HG03565 (cell line): ENCODE measurements around the gene SIGLEC1.

Experiments
- ATAC-seq: cut with Tn5 transposase; IDR thresholded peaks from one replicate; pipeline ENCODE4 v1.9.1; 2021; ENCODE audit warnings: mild to moderate bottlenecking, moderate library complexity; ENCODE audit not compliant: unreplicated experiment

Gene SIGLEC1

GRCh38 chr20:3681352-3681930, 31.0 kb downstream of the SIGLEC1 start:
- ATAC-seq: no peak

GRCh38 chr20:3680701-3681351, 31.6 kb downstream of the SIGLEC1 start:
- ATAC-seq: no peak

DNA sequence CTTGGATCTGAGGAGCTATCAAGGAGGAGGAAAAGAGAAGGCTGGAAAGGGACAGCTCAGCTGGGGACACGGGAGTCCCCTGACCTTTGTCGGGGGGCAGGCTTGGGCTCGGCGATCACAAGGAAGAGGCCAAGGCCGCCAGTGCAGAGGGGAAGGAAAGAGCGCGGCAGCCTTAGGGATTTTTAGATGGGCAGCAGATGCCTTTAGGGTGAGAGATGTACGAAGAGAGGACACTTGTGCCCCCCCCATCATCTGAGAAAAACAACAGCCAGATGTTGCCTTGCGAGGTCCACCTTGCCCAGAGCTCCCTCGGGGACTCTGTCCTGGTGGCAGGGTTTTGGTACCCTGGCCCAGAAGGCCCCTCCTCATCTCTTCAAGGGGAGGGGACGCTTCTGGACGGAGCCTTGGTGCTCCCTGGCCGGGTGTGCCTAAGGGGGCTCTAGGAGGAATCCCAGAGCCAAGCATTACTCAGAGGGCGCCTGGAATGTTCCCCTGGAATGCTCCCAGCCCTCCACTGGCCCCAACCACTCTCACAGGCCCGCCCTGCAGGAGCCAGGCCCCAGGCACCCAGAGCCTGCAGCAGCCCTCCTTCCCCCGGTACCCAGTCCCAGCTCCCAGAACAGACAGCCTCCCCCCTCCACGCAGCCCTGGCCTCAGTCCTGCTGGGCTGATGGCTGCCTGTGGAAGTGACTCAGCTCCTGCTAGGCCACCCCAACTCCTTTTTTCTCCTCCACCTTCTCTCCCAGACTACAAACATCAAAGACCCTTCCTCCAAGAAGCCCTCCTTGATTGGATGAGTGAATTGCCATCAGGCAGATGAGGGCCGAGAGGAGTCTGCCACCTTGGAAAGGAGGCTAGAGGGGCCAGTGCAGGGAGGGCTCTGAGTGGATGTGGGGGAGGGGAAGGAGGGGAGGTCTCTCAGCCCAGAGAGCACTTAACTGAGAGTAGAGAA, 32.4 kb downstream of the SIGLEC1 start:
- ATAC-seq: no peak

- no peak for ATAC-seq
These were observed 33.3 kb downstream of the SIGLEC1 start for GRCh38 chr20:3678856-3679720.

DNA sequence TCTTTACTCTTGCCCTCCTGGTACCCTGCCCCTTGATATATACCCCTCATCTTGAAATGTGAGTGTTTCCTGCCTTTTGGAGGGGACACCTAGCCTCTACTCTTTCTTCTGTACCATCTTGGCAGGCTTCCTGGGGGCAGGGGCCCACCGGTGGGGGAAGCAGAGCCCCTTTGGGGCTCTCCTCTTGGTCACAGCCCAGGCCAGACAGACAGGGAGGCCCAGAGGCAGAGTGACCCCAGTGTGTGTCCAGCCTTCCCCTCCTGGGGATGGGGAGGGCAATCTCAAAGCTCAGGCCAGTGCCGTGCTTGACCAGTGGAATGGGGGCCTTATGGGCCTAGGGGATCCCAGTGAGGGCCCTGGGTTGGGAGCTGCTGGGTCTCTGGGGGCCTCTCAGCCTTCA, 34.2 kb downstream of the SIGLEC1 start:
- no peak for ATAC-seq

GRCh38 chr20:3677733-3678132, 34.7 kb downstream of the SIGLEC1 start:
- ATAC-seq: no peak

DNA sequence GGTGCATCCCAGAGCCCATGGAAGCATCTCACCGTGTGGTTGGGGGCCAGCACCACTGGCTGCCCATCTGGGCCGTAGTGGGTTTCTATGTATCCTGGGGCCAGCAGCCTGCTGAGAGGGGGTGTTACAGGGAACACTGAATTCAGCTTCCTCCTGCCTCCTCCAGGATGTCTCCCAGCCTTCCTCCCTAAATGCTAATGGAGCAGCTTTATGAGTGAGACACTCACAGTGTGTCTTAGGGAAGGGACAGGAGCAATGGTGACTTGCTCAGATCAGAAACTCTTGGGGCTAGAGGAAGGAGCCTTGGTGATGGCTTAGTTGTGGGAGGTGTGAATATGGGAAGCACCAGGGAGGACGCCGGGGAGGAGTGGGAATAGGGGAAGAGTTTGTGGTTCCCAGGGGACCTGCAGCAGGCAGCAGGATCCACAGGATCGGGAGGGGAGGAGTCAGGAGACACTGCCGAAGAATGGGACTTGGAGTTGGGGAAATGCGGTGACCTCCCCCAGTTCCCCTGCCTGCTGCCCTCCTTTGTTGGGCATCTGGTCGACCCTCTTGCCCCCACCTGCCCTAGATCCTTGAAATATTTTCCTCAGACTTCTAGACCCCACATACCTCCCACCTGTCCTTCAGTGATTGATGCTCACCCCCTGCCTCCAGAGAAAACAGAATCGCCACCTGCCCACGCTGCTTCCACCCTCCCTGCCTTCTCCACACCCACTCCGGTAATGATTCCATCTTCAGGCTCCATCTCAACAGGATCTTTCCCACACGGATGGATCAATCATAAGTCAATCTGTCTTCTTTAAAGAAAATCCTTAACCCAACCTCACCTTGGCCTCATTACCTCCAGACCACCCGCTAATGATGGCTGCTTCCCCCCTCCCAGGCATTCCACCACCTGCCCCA, 37.2 kb downstream of the SIGLEC1 start:
- no peak for ATAC-seq

GRCh38 chr20:3674447-3674846, 38.0 kb downstream of the SIGLEC1 start:
- ATAC-seq: no peak

- no peak for ATAC-seq
These were observed 39.0 kb downstream of the SIGLEC1 start for GRCh38 chr20:3673221-3674070.

DNA sequence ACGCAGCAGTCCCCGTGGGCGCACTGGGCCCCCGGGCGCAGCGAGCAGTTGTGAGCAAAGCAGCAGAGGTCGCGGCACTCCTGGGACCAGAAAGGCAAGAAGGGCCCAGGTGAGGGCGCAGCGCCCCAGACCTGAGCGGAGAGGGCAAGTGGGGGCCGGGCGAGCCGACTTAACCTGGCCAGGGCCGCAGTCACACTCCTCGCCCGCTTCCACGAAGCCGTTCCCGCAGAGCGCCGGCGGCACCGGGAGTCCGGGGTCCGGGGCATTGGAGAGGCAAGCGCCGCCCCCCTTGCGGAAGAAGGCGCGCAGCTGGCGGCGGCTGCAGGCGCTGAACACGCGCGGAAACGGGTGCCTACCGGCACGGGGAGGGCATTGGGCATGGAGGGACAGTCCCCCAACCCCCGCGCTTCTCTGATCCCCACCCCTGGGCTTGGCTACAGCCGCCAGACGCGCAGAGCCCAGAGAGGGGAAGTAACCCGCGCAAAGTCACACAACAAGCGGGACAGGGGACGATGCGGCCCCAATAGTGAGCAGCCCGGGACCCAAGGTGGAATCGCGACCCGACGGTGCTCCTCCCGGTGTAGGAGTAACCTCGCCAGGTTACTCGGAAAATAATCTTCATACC, 39.7 kb downstream of the SIGLEC1 start:
- no peak for ATAC-seq

DNA sequence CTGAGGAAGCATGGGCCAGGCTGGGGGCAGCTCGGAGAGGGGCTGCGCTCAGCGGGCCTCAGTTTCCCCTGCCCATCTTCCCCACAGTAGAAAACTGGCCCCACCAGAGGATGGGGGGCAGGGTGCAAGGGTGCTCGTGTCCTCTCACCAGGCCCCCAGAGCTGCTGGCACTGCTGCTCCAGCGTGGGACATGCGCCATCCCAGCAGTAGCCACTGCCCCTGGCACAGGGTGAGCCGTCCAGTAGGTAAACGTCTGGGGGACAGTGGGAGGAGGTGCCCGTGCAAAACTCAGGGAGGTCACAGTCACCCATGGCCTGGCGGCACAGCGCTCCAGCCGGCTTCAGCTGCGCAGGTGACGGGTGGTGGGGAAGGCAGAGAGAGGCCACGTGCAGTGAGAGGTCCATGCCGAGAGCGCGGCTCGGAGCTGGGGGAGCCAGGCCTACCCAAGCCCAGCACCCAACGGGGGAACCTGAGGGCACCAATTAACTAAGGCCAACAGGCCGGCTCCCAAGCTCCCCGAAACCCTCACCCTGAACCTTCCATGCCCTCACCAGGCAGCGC, 40.3 kb downstream of the SIGLEC1 start:
- ATAC-seq: no peak

DNA sequence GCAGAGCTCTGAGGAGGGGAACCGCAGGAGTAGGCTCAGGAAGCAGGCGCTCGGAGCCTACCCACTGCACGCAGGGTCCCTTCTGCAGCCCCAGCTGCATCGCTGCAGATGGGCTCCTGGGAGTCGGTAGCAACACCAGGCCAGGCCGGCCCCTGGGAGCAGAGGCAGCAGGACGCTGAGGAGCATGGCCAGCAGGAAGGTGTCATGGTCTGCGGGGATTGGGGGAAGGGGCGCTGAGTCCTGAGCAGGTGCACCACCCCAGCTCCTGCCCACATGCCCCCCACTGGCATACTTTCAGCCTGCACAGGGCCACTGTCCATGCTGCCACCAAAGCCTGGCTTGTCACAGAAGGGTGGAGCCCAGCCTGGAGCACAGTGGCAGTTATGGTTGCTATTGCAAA, 41.5 kb downstream of the SIGLEC1 start:
- ATAC-seq: no peak

- ATAC-seq: no peak
These were observed 41.9 kb downstream of the SIGLEC1 start for GRCh38 chr20:3670511-3670910.

- ATAC-seq: no peak
These were observed 42.6 kb downstream of the SIGLEC1 start for GRCh38 chr20:3669710-3670367.

DNA sequence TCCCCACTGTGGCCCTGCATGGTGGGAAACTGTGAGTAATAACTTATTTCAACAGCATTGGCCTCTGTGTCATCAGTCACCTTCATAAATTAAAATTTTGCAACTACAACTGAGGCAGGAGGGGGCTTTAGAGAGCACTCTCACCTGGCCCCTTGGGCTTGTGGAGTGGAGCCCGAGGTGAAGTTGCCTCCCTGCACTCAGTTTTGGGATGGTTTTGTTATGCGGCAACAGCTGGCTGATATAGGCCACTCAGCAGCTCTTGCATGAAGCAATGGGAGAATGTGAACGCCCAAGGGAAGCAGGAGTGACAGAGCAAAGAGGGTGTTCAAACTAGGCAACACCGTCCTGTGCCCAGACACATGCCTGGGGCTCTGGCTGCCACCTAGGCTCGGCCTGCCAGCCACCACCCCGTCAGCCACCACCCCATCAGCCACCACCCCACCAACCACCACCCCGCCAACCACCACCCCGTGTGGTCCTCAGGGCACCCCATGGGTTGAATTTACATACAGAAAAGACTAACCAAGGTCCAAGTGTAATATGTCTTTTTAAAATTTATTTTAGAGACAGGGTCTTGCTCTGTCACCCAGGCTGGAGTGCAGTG, 44.9 kb downstream of the SIGLEC1 start:
- no peak for ATAC-seq

DNA sequence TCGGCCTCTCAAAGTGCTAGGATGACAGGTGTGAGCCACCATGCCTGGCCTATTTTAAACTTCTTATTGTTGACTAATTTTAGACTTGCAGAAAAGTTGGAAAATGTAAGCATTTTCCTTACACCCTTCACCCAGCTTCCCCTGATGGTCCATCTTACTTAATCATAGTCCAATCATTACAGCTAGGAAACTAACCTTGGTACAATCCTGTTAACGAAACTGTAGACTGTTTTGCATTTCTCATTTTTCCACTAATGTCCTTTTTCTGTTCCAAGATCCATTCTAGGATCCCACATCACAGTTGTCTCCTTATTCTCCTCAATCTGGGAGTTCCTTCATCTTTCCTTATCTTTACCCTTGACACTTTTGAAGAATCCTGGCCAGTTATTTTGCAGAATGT, 48.5 kb downstream of the SIGLEC1 start:
- no peak for ATAC-seq

DNA sequence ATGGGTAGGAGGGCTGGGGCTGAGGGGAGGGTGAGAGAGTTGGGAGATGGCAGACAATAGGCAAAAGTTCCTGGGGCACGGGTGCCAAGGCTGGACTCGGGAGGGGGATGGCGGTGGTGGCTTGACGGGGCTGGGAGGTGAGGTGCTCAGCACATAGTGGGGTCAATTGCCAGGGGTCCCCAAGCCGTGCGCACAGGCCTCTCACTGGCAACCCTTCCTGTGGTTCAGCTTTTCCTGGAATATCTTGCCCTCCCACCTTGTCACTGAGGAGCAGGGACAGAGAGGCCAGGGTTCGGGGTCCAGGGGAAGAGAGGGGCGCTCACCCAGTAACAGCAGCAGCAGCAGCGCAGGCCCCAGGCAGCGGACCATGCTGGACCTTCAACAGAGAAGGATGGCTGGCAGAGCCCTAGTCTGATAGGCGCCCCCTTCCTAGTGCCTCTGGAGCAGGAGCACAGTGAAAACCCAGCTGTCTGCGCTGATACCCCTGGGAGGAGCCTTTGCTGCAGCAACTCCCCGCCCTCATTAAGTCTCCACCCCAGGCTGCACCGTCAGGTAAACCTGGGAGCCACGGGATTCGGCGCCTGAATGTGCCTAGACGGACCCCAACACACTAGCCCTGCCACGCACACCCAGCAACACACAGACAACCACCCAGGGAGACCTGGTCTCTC, 49.2 kb downstream of the SIGLEC1 start, which contains the start of gene GFRA4:
GFRA4 (minus strand) TSS at position 369 of the 671 bp plus-strand sequence; CDS start at position 369, 0 bp downstream.
- ATAC-seq: no peak
